CD4-positive, alpha-beta T cell treated with Interferon gamma for 1 hour (primary cell): ENCODE results near the gene RASSF8.

Experiments
- DNase-seq: peaks from one replicate; pipeline ENCODE4 v3.0.0-alpha.2; 2020

The RASSF8 gene

GRCh38 chr12:25993901-25994651 is 35.6 kb downstream of the RASSF8 start:
- no peak for DNase-seq

GRCh38 chr12:25994901-25995625 is 36.6 kb downstream of the RASSF8 start:
- DNase-seq, result no peak

- DNase-seq, result no peak
Observed at GRCh38 chr12:25995906-25996305, 37.4 kb downstream of the RASSF8 start.

- no peak for DNase-seq
Observed at GRCh38 chr12:25996677-25997076, 38.2 kb downstream of the RASSF8 start.

- DNase-seq, result no peak
Observed at GRCh38 chr12:25997201-25997963, 38.9 kb downstream of the RASSF8 start.

GRCh38 chr12:26000898-26001297 is 42.4 kb downstream of the RASSF8 start:
- DNase-seq, result no peak

GRCh38 chr12:26001530-26001929 is 43.0 kb downstream of the RASSF8 start:
- DNase-seq, result no peak

GRCh38 chr12:26003065-26003464 is 44.6 kb downstream of the RASSF8 start:
- DNase-seq, result no peak

- no peak for DNase-seq
Observed at GRCh38 chr12:26007566-26007965, 49.1 kb downstream of the RASSF8 start.

GRCh38 chr12:26009593-26009992 is 51.1 kb downstream of the RASSF8 start:
- no peak for DNase-seq

GRCh38 chr12:26010293-26010821 is 51.9 kb downstream of the RASSF8 start:
- no peak for DNase-seq

GRCh38 chr12:26011099-26011498 is 52.6 kb downstream of the RASSF8 start:
- DNase-seq, result no peak

- no peak for DNase-seq
Observed at GRCh38 chr12:26014085-26014484, 55.6 kb downstream of the RASSF8 start.

- no peak for DNase-seq
Observed at GRCh38 chr12:26016516-26016915, 58.0 kb downstream of the RASSF8 start.

GRCh38 chr12:26017484-26018211 is 59.2 kb downstream of the RASSF8 start:
- no peak for DNase-seq

GRCh38 chr12:26018926-26019325 is 60.4 kb downstream of the RASSF8 start:
- DNase-seq, result no peak

- no peak for DNase-seq
Observed at GRCh38 chr12:26021534-26021933, 63.1 kb downstream of the RASSF8 start.

- no peak for DNase-seq
Observed at GRCh38 chr12:26022043-26022442, 63.6 kb downstream of the RASSF8 start.

GRCh38 chr12:26026713-26027112 is 68.2 kb downstream of the RASSF8 start:
- no peak for DNase-seq

GRCh38 chr12:26027401-26027800 is 68.9 kb downstream of the RASSF8 start:
- DNase-seq, result no peak

- DNase-seq, result no peak
Observed at GRCh38 chr12:26028953-26029735, 70.7 kb downstream of the RASSF8 start.

- no peak for DNase-seq
Observed at GRCh38 chr12:26029736-26030022, 71.2 kb downstream of the RASSF8 start.
